Peyer's patch (tissue), 4 donors: ENCODE results near the gene GUCA1C.

Source experiments
- POLR2A ChIP-seq, 2 donors: fragments of 450-650 bp; IDR thresholded peaks; one replicate each; pipeline ENCODE4 v1.5.1; 2017; ENCODE audit warnings: antibody characterized with exemption in 2 of 2, mild to moderate bottlenecking in 2 of 2, moderate library complexity in 2 of 2
- TF ChIP-seq, protein P1 (sequence below), 6 experiments: fragments of 450-650 bp in 4 of 6; fragments of 200-600 bp in 2 of 6; sonication (generic) in 1 of 6; IDR thresholded peaks; one replicate each; pipeline ENCODE4 v1.5.1; 2017 to 2019; ENCODE audit warnings: antibody characterized with exemption in 6 of 6, mild to moderate bottlenecking in 3 of 6, moderate library complexity in 1 of 6

DNA sequence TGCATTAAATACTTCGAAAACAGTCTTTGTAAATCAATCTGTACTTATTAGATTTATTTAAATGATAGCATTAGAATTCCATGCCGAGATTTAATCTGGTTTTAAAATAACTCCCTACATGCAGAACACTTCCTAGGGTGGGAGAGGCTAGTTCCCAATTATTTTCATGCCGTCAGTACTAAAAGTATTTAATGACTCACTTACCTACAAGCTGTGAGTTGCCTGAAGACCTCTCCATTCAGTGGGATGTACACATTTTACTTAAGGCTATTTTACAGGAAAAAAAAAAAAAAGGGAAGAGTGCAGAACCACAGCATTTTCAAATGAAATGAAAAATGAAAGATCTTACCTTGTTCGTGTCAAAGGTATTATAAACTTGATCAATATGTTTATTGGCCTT lies 469 bp downstream of the GUCA1C start:
- TF ChIP-seq, protein P1, sequence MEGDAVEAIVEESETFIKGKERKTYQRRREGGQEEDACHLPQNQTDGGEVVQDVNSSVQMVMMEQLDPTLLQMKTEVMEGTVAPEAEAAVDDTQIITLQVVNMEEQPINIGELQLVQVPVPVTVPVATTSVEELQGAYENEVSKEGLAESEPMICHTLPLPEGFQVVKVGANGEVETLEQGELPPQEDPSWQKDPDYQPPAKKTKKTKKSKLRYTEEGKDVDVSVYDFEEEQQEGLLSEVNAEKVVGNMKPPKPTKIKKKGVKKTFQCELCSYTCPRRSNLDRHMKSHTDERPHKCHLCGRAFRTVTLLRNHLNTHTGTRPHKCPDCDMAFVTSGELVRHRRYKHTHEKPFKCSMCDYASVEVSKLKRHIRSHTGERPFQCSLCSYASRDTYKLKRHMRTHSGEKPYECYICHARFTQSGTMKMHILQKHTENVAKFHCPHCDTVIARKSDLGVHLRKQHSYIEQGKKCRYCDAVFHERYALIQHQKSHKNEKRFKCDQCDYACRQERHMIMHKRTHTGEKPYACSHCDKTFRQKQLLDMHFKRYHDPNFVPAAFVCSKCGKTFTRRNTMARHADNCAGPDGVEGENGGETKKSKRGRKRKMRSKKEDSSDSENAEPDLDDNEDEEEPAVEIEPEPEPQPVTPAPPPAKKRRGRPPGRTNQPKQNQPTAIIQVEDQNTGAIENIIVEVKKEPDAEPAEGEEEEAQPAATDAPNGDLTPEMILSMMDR (IDR thresholded peaks at IDR 0.05) = no peak
- no peak for TF ChIP-seq POLR2A (IDR thresholded peaks at IDR 0.05)
